Neural progenitor cell (in vitro differentiated cells): ENCODE results near the gene MPZL3.

ENCODE experiments used
- CTCF ChIP-seq: fragments of 200-600 bp; sonication (generic); IDR thresholded peaks from 2 replicates; pipeline ENCODE4 v1.5.1; 2017; ENCODE audit warnings: antibody characterized with exemption, mild to moderate bottlenecking
- EZH2 ChIP-seq: fragments of 200-600 bp; sonication (generic); IDR thresholded peaks from 2 replicates; pipeline ENCODE4 v1.6.1; 2017; ENCODE audit warnings: antibody characterized with exemption, mild to moderate bottlenecking, moderate library complexity

- TF ChIP-seq EZH2 (no peak), CTCF (no peak)
Measured at GRCh38 chr11:118240999-118241763, 11.0 kb downstream of the MPZL3 start.
